GM18909 (cell line): ENCODE data around the gene CLEC20A.

Experiments used
- ATAC-seq: cut with Tn5 transposase; IDR thresholded peaks from one replicate; pipeline ENCODE4 v1.9.1; 2021; ENCODE audit warnings: mild to moderate bottlenecking; ENCODE audit not compliant: unreplicated experiment, poor library complexity

CLEC20A gene

DNA sequence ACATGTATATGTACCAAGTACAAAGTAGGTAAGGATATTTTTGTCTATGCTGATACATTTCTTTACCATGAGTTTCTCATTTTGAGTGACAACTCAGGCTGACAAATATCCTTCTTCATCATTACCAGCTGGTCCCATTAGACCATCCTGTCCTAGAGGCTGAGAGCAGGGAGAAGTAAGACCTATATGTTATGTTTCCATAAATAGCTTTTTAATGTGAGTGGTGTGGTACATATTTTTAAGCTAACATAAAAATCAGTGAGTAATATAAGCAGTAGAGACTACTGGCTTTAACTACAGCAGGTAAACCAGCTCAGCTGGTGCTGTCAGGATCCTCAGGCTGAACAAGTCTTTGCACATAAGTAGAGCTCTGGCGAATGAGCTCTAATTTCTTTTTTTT, 62.4 kb downstream of the CLEC20A start:
- no peak for ATAC-seq
